Breast epithelium (tissue), 4 donors: ENCODE data around the gene MEOX2. TPM values are rescaled to one million over a fixed set of nuclear protein-coding genes. Genes with fewer than 3 reads are reported as not detected.

Source experiments
- DNase-seq, 2 donors: peaks; one replicate each; pipeline ENCODE4 v3.0.0-alpha.2; 2019; ENCODE audit warnings: low spot score in 2 of 2
- H3K27ac ChIP-seq, 2 donors: fragments of 200-600 bp; sonication (generic) in 1 of 2; one replicate each; pipeline ENCODE4 v1.5.1; 2016 to 2019; ENCODE audit warnings: mild to moderate bottlenecking in 1 of 2
- H3K27me3 ChIP-seq, 2 donors: fragments of 200-600 bp; sonication (generic) in 1 of 2; one replicate each; pipeline versions ENCODE4 v1.5.1 to v1.6.0; 2017 to 2019; ENCODE audit warnings: control low read depth in 1 of 2, mild to moderate bottlenecking in 1 of 2
- H3K36me3 ChIP-seq: fragments of 200-600 bp; one replicate; pipeline ENCODE4 v1.5.1; 2019
- H3K4me1 ChIP-seq, 2 donors: fragments of 200-600 bp; sonication (generic); one replicate each; pipeline ENCODE4 v1.5.1; 2016 to 2019; ENCODE audit warnings: control low read depth in 1 of 2
- H3K4me3 ChIP-seq, 3 donors: fragments of 200-600 bp; sonication (generic); 1 replicate in 2 of 3; 2 replicates in 1 of 3; pipeline ENCODE4 v1.5.1; 2016 to 2019; ENCODE audit warnings: mild to moderate bottlenecking in 3 of 3, moderate library complexity in 2 of 3
- H3K9me3 ChIP-seq, 2 donors: fragments of 200-600 bp; sonication (generic) in 1 of 2; one replicate each; pipeline ENCODE4 v1.5.1; 2016 to 2019; ENCODE audit warnings: control low read depth in 1 of 2
- CTCF ChIP-seq, 3 donors: fragments of 450-650 bp; IDR thresholded peaks; one replicate each; pipeline ENCODE4 v1.5.1; 2016 to 2017; ENCODE audit warnings: antibody characterized with exemption in 3 of 3, mild to moderate bottlenecking in 3 of 3, moderate library complexity in 3 of 3
- POLR2A ChIP-seq: fragments of 450-650 bp; IDR thresholded peaks from one replicate; pipeline ENCODE4 v1.6.1; 2016; ENCODE audit warnings: antibody characterized with exemption, mild to moderate bottlenecking, moderate library complexity
- POLR2AphosphoS5 ChIP-seq, 3 donors: sonication (generic); formaldehyde crosslinking; IDR thresholded peaks; one replicate each; pipeline ENCODE4 v1.6.1; 2017; ENCODE audit warnings: antibody characterized with exemption in 3 of 3
- intact Hi-C: fragments of 100-400 bp; cut with DNase I; formaldehyde crosslinking; loops from one replicate; pipeline ENCODE4 v1.15.1; 2023; ENCODE audit warnings: low total_unique reads
- total RNA-seq, 3 donors: library from RNA; depleted of rRNA; stranded (reverse); fragments of >200 nt; gene quantifications; one replicate each; pipeline ENCODE4 v1.1.0, GENCODE V29; 2016

The MEOX2 gene
- total RNA-seq, 3 donors from 2014 or later = 6.4 to 19.7 (median 14.2) TPM

GRCh38 chr7:15692501-15693020, 6.1 kb upstream of the MEOX2 start:
- no peaks in the 10 kb centered on the region for H3K4me1 ChIP-seq
- H3K27ac ChIP-seq = no peak overlapping the region

GRCh38 chr7:15688911-15689310, 2.4 kb upstream of the MEOX2 start:
- H3K27ac ChIP-seq = peak overlapping the region in 1 of 2 donors; percentile 60
- H3K4me3 ChIP-seq = peak overlapping the region in 2 of 3 donors; percentile 46 to 78
- no peak for DNase-seq
- peaks cover 0 to 3% of the 10 kb centered on the region in 2 donors for H3K4me1 ChIP-seq
- H3K9me3 ChIP-seq = no peaks in the 10 kb centered on the region
- TF ChIP-seq POLR2AphosphoS5 (IDR thresholded peaks at IDR 0.05) (no peak), CTCF (IDR thresholded peaks at IDR 0.05) (no peak), POLR2A (no peak)
- intact Hi-C loops = loop anchor here (10.0 kb wide), 1 partner anchor 376 kb away; no protein-coding TSS in a partner anchor
- H3K36me3 ChIP-seq = no peaks in the 10 kb centered on the region
- peaks cover 0 to 38% of the 10 kb centered on the region in 2 donors for H3K27me3 ChIP-seq

More at GRCh38 chr7:15692501-15693020, 6.1 kb upstream of the MEOX2 start:
- no peak overlapping the region for H3K4me3 ChIP-seq
- intact Hi-C loops = no loop called here
- peaks cover 0 to 3% of the 10 kb centered on the region in 2 donors for H3K27me3 ChIP-seq
- H3K9me3 ChIP-seq = no peaks in the 10 kb centered on the region
- DNase-seq = no peak
- TF ChIP-seq POLR2AphosphoS5 (IDR thresholded peaks at IDR 0.05) (no peak), CTCF (IDR thresholded peaks at IDR 0.05) (no peak), POLR2A (no peak)
- H3K36me3 ChIP-seq = no peaks in the 10 kb centered on the region

GRCh38 chr7:15688279-15688626, 1.8 kb upstream of the MEOX2 start:
- DNase-seq = no peak
- peaks cover 0 to 39% of the 10 kb centered on the region in 2 donors for H3K27me3 ChIP-seq
- H3K9me3 ChIP-seq = no peaks in the 10 kb centered on the region
- peaks cover 0 to 3% of the 10 kb centered on the region in 2 donors for H3K4me1 ChIP-seq
- intact Hi-C loops = loop anchor here (10.0 kb wide), 1 partner anchor 377 kb away; no protein-coding TSS in a partner anchor
- H3K27ac ChIP-seq = peak overlapping the region in 1 of 2 donors; percentile 94
- TF ChIP-seq POLR2A = no peak
- TF ChIP-seq POLR2AphosphoS5 (IDR thresholded peaks at IDR 0.05) = no peak
- no peak for TF ChIP-seq CTCF (IDR thresholded peaks at IDR 0.05)
- peak overlapping the region; percentile 46 to 78 (median 60) for H3K4me3 ChIP-seq
- H3K36me3 ChIP-seq = no peaks in the 10 kb centered on the region

- intact Hi-C loops = loop anchor here (10.0 kb wide), 1 partner anchor 377 kb away; no protein-coding TSS in a partner anchor
- DNase-seq = no peak
- Histone ChIP-seq H3K4me3 (peak overlapping the region; percentile 46 to 78 (median 60)), H3K9me3 (no peaks in the 10 kb centered on the region), H3K27ac (peak overlapping the region; percentile 68 to 94), H3K4me1 (peaks cover 0 to 3% of the 10 kb centered on the region in 2 donors), H3K36me3 (no peaks in the 10 kb centered on the region), H3K27me3 (peaks cover 0 to 45% of the 10 kb centered on the region in 2 donors)
- no peak for TF ChIP-seq POLR2AphosphoS5 (IDR thresholded peaks at IDR 0.05)
- TF ChIP-seq POLR2A = no peak
- TF ChIP-seq CTCF (IDR thresholded peaks at IDR 0.05) = no peak
Observed at GRCh38 chr7:15687546-15688278, 1.2 kb upstream of the MEOX2 start.
